ENCODE data around the gene TOX2.

TOX2 gene

DNA sequence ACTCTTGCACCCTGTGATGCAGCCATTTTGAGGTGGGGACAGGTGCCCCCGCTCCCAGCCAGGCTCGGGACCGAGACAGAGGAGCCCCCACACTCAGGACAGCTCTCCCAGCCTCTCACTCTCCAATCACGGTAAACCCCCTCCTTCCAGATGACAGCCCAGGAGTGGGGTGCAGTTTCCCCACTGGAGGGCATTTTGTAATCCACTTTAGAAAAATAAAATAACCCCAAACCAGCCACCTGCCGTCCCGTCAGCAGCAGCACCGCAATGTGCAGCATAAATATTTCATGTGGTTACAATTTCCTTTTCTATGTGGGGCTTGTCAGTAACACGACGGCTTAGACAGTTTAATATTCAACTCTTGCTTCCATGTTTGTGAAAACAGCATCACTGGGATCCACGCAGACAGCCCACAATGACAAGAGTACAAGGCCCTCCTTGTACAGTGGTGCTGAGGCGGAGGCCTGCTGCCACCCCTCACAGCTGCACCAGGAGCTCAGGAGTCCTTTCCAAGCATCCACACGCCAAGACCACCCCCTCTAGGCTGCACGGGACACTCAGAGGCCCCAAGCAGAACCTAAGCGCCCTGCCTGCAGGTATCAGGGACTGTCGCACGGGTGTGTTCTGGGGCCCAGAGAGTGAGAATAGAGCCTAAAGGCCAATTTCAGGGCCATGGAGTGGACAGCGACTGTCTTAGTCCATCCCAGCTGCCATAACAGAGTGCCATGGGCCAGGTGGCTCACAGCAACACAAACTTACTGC is 155.7 kb downstream of the TOX2 start:
- no peaks in the 10 kb centered on the region for H3K9me3 ChIP-seq (ENCODE audit: control insufficient read depth, insufficient read depth, low read depth, low read length)
- no peak overlapping the region for H3K4me3 ChIP-seq (ENCODE audit: low read depth, low read length)
- H3K36me3 ChIP-seq (ENCODE audit: control insufficient read depth in 2 of 2, insufficient read depth in 1 of 2, low read length in 2 of 2) = no peaks in the 10 kb centered on the region
- H3K27ac ChIP-seq (ENCODE audit: extremely low read depth, low read depth, low read length) = no peak overlapping the region
- TF ChIP-seq ZNF391 (tag by site-specific recombination; IDR thresholded peaks at IDR 0.05; ENCODE audit: borderline replicate concordance, low read depth) = no peak
- TF ChIP-seq, protein P1, sequence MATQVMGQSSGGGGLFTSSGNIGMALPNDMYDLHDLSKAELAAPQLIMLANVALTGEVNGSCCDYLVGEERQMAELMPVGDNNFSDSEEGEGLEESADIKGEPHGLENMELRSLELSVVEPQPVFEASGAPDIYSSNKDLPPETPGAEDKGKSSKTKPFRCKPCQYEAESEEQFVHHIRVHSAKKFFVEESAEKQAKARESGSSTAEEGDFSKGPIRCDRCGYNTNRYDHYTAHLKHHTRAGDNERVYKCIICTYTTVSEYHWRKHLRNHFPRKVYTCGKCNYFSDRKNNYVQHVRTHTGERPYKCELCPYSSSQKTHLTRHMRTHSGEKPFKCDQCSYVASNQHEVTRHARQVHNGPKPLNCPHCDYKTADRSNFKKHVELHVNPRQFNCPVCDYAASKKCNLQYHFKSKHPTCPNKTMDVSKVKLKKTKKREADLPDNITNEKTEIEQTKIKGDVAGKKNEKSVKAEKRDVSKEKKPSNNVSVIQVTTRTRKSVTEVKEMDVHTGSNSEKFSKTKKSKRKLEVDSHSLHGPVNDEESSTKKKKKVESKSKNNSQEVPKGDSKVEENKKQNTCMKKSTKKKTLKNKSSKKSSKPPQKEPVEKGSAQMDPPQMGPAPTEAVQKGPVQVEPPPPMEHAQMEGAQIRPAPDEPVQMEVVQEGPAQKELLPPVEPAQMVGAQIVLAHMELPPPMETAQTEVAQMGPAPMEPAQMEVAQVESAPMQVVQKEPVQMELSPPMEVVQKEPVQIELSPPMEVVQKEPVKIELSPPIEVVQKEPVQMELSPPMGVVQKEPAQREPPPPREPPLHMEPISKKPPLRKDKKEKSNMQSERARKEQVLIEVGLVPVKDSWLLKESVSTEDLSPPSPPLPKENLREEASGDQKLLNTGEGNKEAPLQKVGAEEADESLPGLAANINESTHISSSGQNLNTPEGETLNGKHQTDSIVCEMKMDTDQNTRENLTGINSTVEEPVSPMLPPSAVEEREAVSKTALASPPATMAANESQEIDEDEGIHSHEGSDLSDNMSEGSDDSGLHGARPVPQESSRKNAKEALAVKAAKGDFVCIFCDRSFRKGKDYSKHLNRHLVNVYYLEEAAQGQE (tag by site-specific recombination; IDR thresholded peaks at IDR 0.05) = peak; percentile 76
- CTCF ChIA-PET = no interaction called here
- POLR2A ChIA-PET = no interaction called here
- H3K4me1 ChIP-seq (ENCODE audit: control insufficient read depth, insufficient read depth, low read length) = no peaks in the 10 kb centered on the region

DNA sequence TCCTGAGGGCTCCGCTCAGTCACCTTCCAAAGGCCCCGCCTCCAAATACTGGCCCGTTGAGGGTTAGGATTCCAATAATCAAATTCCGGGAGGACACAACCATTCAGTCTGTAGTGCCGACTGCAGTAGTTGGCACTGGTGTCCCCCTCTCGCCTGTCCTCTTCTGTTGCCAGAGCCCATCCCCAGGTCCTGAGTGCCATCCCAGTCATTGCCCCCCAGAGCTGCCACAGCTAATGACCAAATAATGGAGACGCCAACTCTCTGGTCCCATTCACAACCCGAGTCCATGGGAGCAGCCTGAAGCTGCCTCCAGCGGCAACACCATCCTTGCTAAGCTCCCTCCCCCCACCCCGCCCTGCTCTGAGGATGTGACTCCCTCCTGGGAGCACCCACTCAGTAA is 156.4 kb downstream of the TOX2 start:
- no peak overlapping the region for H3K27ac ChIP-seq (ENCODE audit: extremely low read depth, low read depth, low read length)
- no peaks in the 10 kb centered on the region for H3K36me3 ChIP-seq (ENCODE audit: control insufficient read depth in 2 of 2, insufficient read depth in 1 of 2, low read length in 2 of 2)
- H3K9me3 ChIP-seq (ENCODE audit: control insufficient read depth, insufficient read depth, low read depth, low read length) = no peaks in the 10 kb centered on the region
- no peaks in the 10 kb centered on the region for H3K4me1 ChIP-seq (ENCODE audit: control insufficient read depth, insufficient read depth, low read length)
- TF ChIP-seq ZNF404 (tag by site-specific recombination; IDR thresholded peaks at IDR 0.05) (no peak), ZNF791 (tag by site-specific recombination; IDR thresholded peaks at IDR 0.05) (no peak), ZXDB (tag by site-specific recombination; IDR thresholded peaks at IDR 0.05) (no peak)
- TF ChIP-seq, protein P2, sequence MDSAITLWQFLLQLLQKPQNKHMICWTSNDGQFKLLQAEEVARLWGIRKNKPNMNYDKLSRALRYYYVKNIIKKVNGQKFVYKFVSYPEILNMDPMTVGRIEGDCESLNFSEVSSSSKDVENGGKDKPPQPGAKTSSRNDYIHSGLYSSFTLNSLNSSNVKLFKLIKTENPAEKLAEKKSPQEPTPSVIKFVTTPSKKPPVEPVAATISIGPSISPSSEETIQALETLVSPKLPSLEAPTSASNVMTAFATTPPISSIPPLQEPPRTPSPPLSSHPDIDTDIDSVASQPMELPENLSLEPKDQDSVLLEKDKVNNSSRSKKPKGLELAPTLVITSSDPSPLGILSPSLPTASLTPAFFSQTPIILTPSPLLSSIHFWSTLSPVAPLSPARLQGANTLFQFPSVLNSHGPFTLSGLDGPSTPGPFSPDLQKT (IDR thresholded peaks at IDR 0.05; ENCODE audit: borderline replicate concordance, low read depth, low read length) = no peak
- TF ChIP-seq, protein P3, sequence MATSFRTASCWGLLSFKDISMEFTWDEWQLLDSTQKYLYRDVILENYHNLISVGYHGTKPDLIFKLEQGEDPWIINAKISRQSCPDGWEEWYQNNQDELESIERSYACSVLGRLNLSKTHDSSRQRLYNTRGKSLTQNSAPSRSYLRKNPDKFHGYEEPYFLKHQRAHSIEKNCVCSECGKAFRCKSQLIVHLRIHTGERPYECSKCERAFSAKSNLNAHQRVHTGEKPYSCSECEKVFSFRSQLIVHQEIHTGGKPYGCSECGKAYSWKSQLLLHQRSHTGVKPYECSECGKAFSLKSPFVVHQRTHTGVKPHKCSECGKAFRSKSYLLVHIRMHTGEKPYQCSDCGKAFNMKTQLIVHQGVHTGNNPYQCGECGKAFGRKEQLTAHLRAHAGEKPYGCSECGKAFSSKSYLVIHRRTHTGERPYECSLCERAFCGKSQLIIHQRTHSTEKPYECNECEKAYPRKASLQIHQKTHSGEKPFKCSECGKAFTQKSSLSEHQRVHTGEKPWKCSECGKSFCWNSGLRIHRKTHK (tag by site-specific recombination; IDR thresholded peaks at IDR 0.05) = no peak
- TF ChIP-seq, protein P4, sequence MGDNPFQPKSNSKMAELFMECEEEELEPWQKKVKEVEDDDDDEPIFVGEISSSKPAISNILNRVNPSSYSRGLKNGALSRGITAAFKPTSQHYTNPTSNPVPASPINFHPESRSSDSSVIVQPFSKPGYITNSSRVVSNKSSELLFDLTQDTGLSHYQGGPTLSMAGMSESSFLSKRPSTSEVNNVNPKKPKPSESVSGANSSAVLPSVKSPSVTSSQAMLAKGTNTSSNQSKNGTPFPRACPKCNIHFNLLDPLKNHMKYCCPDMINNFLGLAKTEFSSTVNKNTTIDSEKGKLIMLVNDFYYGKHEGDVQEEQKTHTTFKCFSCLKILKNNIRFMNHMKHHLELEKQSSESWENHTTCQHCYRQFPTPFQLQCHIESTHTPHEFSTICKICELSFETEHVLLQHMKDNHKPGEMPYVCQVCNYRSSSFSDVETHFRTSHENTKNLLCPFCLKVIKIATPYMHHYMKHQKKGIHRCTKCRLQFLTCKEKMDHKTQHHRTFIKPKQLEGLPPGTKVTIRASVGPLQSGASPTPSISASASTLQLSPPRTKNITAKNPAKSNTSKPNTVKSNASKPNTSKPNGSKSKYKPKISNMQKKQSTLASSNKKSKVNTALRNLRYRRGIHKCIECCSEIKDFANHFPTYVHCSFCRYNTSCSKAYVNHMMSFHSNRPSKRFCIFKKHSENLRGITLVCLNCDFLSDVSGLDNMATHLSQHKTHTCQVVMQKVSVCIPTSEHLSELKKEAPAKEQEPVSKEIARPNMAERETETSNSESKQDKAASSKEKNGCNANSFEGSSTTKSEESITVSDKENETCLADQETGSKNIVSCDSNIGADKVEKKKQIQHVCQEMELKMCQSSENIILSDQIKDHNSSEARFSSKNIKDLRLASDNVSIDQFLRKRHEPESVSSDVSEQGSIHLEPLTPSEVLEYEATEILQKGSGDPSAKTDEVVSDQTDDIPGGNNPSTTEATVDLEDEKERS (tag by site-specific recombination; IDR thresholded peaks at IDR 0.05) = no peak
- TF ChIP-seq, protein P5, sequence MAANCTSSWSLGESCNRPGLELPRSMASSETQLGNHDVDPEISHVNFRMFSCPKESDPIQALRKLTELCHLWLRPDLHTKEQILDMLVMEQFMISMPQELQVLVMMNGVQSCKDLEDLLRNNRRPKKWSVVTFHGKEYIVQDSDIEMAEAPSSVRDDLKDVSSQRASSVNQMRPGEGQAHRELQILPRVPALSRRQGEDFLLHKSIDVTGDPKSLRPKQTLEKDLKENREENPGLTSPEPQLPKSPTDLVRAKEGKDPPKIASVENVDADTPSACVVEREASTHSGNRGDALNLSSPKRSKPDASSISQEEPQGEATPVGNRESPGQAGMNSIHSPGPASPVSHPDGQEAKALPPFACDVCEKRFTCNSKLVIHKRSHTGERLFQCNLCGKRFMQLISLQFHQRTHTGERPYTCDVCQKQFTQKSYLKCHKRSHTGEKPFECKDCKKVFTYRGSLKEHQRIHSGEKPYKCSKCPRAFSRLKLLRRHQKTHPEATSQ (tag by site-specific recombination; IDR thresholded peaks at IDR 0.05) = no peak
- CTCF ChIA-PET = interaction anchor here (0.7 kb wide), 1 partner anchor 620 kb away, joined by 3 read pairs; no protein-coding TSS in a partner anchor
- no peak overlapping the region for H3K4me3 ChIP-seq (ENCODE audit: low read depth, low read length)
- POLR2A ChIA-PET = no interaction called here

Data from HEK293 (cell line).